Measurements from ENCODE around the gene SMYD5.
"Not testable (repeated sequence)": the region's sequence is repeated elsewhere in the genome, so short reads cannot be mapped to it uniquely, and the experiment has no call there.

The SMYD5 gene

GRCh38 chr2:73177645-73178255, 36.3 kb upstream of the SMYD5 start:
- intact Hi-C loops (cut with DNase I; ENCODE audit: low total_unique reads), result loop anchor here (2.0 to 5.0 kb wide), 2 partner anchors 35 to 185 kb away; no protein-coding TSS in a partner anchor
- no peak for TF ChIP-seq CTCF (IDR thresholded peaks at IDR 0.05)
- Histone ChIP-seq H3K36me3 (no peaks in the 10 kb centered on the region), H3K27me3 (peaks cover 0 to 22% of the 10 kb centered on the region in 2 donors), H3K4me3 (peak overlapping the region; percentile 62 to 70), H3K9me3 (no peaks in the 10 kb centered on the region), H3K27ac (peak overlapping the region; percentile 81 to 83), H3K4me1 (peaks cover 0 to 26% (median 23%) of the 10 kb centered on the region in 4 donors)
- DNase-seq, result no peak

GRCh38 chr2:73185965-73186364, 28.1 kb upstream of the SMYD5 start:
- H3K4me3 ChIP-seq, result no peak overlapping the region
- peaks cover 0 to 10% (median 0%) of the 10 kb centered on the region in 3 donors for H3K9me3 ChIP-seq
- peaks cover 0 to 16% of the 10 kb centered on the region in 2 donors for H3K27me3 ChIP-seq
- H3K27ac ChIP-seq, result no peak overlapping the region
- no peaks in the 10 kb centered on the region for H3K4me1 ChIP-seq
- no peaks in the 10 kb centered on the region for H3K36me3 ChIP-seq
- DNase-seq, result no peak
- intact Hi-C loops (cut with DNase I; ENCODE audit: low total_unique reads), result no loop called here
- no peak for TF ChIP-seq CTCF (IDR thresholded peaks at IDR 0.05)

- no peak for TF ChIP-seq CTCF (IDR thresholded peaks at IDR 0.05)
These were observed 26.5 kb upstream of the SMYD5 start for GRCh38 chr2:73187549-73187948.

GRCh38 chr2:73197579-73197978, 16.5 kb upstream of the SMYD5 start:
- peaks cover 0 to 61% of the 10 kb centered on the region in 2 donors for H3K27me3 ChIP-seq
- no peaks in the 10 kb centered on the region for H3K36me3 ChIP-seq
- no peak overlapping the region for H3K4me3 ChIP-seq
- no peak overlapping the region for H3K27ac ChIP-seq
- intact Hi-C loops (cut with DNase I; ENCODE audit: low total_unique reads), result no loop called here
- DNase-seq, result no peak
- no peaks in the 10 kb centered on the region for H3K9me3 ChIP-seq
- H3K4me1 ChIP-seq, result peaks cover 0 to 11% (median 9%) of the 10 kb centered on the region in 4 donors
- TF ChIP-seq CTCF (IDR thresholded peaks at IDR 0.05), result no peak

More at GRCh38 chr2:73187549-73187948, 26.5 kb upstream of the SMYD5 start:
- Histone ChIP-seq H3K4me3 (no peak overlapping the region), H3K36me3 (no peaks in the 10 kb centered on the region), H3K27me3 (peaks cover 0 to 16% of the 10 kb centered on the region in 2 donors), H3K9me3 (peaks cover 0 to 10% (median 0%) of the 10 kb centered on the region in 3 donors), H3K4me1 (no peaks in the 10 kb centered on the region), H3K27ac (no peak overlapping the region)
- DNase-seq, result no peak
- intact Hi-C loops (cut with DNase I; ENCODE audit: low total_unique reads), result no loop called here

GRCh38 chr2:73200281-73200680, 13.8 kb upstream of the SMYD5 start:
- H3K4me1 ChIP-seq, result peaks cover 0 to 19% (median 15%) of the 10 kb centered on the region in 4 donors
- intact Hi-C loops (cut with DNase I; ENCODE audit: low total_unique reads); H3K9me3 ChIP-seq; DNase-seq; H3K36me3 ChIP-seq; H3K27ac ChIP-seq; H3K4me3 ChIP-seq: not testable (repeated sequence)
- peaks cover 0 to 79% of the 10 kb centered on the region in 2 donors for H3K27me3 ChIP-seq

GRCh38 chr2:73202156-73203054, 11.6 kb upstream of the SMYD5 start, which contains the start of gene NOTO:
Gene NOTO (plus strand): TSS chr2:73202574. CDS start chr2:73202667, 93 bp downstream.
- H3K36me3 ChIP-seq, result no peaks in the 10 kb centered on the region
- peaks cover 0 to 63% of the 10 kb centered on the region in 2 donors for H3K27me3 ChIP-seq
- H3K4me1 ChIP-seq, result peaks cover 0 to 19% (median 15%) of the 10 kb centered on the region in 4 donors
- H3K9me3 ChIP-seq, result no peaks in the 10 kb centered on the region
- peak within 1 kb of the TSS; percentile 22 to 42 for H3K4me3 ChIP-seq
- no peak for TF ChIP-seq CTCF (IDR thresholded peaks at IDR 0.05)
- no peak for DNase-seq
- no peak within 1 kb of the TSS for H3K27ac ChIP-seq
- intact Hi-C loops (cut with DNase I; ENCODE audit: low total_unique reads), result no loop called here
